Measurements from ENCODE around the gene ATP2B3. TPM values are rescaled to one million over a fixed set of nuclear protein-coding genes. Genes with fewer than 3 reads are reported as not detected.
A peak's percentile ranks its signal among the peaks of the same experiment; 100 is the strongest.

The ATP2B3 gene
- total RNA-seq, 1 donor from 2014 or later, result not detected

GRCh38 chrX:153517946-153518834 is 748 bp downstream of the ATP2B3 start:
- H3K4me3 ChIP-seq (ENCODE audit: low read depth, low read length), result no peak overlapping the region
- no peak for TF ChIP-seq CTCF (IDR thresholded peaks at IDR 0.05; ENCODE audit: insufficient read depth, low read length, poor library complexity, severe bottlenecking)
- no peaks in the 10 kb centered on the region for H3K36me3 ChIP-seq (ENCODE audit: control insufficient read depth, insufficient read depth, low read length)
- no peak for DNase-seq (ENCODE audit: low read depth)
- peaks cover 25% of the 10 kb centered on the region for H3K27me3 ChIP-seq (ENCODE audit: control insufficient read depth, insufficient read depth, low read length)

- peak; percentile 10 for DNase-seq (ENCODE audit: low read depth)
- TF ChIP-seq CTCF (IDR thresholded peaks at IDR 0.05; ENCODE audit: insufficient read depth, low read length, poor library complexity, severe bottlenecking), result no peak
- H3K27me3 ChIP-seq (ENCODE audit: control insufficient read depth, insufficient read depth, low read length), result peaks cover 25% of the 10 kb centered on the region
- no peak overlapping the region for H3K4me3 ChIP-seq (ENCODE audit: low read depth, low read length)
- H3K36me3 ChIP-seq (ENCODE audit: control insufficient read depth, insufficient read depth, low read length), result no peaks in the 10 kb centered on the region
These were observed 2.3 kb downstream of the ATP2B3 start for GRCh38 chrX:153519569-153520286.

GRCh38 chrX:153520287-153520917 is 3.0 kb downstream of the ATP2B3 start:
- H3K27me3 ChIP-seq (ENCODE audit: control insufficient read depth, insufficient read depth, low read length), result peaks cover 25% of the 10 kb centered on the region
- no peak overlapping the region for H3K4me3 ChIP-seq (ENCODE audit: low read depth, low read length)
- no peak for TF ChIP-seq CTCF (IDR thresholded peaks at IDR 0.05; ENCODE audit: insufficient read depth, low read length, poor library complexity, severe bottlenecking)
- H3K36me3 ChIP-seq (ENCODE audit: control insufficient read depth, insufficient read depth, low read length), result no peaks in the 10 kb centered on the region
- DNase-seq (ENCODE audit: low read depth), result no peak

- Histone ChIP-seq H3K36me3 (ENCODE audit: control insufficient read depth, insufficient read depth, low read length) (no peaks in the 10 kb centered on the region), H3K4me3 (ENCODE audit: low read depth, low read length) (no peak overlapping the region), H3K27me3 (ENCODE audit: control insufficient read depth, insufficient read depth, low read length) (peaks cover 27% of the 10 kb centered on the region)
- no peak for TF ChIP-seq CTCF (IDR thresholded peaks at IDR 0.05; ENCODE audit: insufficient read depth, low read length, poor library complexity, severe bottlenecking)
- DNase-seq (ENCODE audit: low read depth), result no peak
These were observed 3.6 kb downstream of the ATP2B3 start for GRCh38 chrX:153521034-153521433.

GRCh38 chrX:153522259-153522658 is 4.8 kb downstream of the ATP2B3 start:
- peaks cover 29% of the 10 kb centered on the region for H3K27me3 ChIP-seq (ENCODE audit: control insufficient read depth, insufficient read depth, low read length)
- no peak for DNase-seq (ENCODE audit: low read depth)
- H3K4me3 ChIP-seq (ENCODE audit: low read depth, low read length), result no peak overlapping the region
- TF ChIP-seq CTCF (IDR thresholded peaks at IDR 0.05; ENCODE audit: insufficient read depth, low read length, poor library complexity, severe bottlenecking), result no peak
- no peaks in the 10 kb centered on the region for H3K36me3 ChIP-seq (ENCODE audit: control insufficient read depth, insufficient read depth, low read length)

All from kidney epithelial cell (primary cell).